ENCODE data around the gene RAPGEF4.
A peak's percentile ranks its signal among the peaks of the same experiment; 100 is the strongest.

DNA sequence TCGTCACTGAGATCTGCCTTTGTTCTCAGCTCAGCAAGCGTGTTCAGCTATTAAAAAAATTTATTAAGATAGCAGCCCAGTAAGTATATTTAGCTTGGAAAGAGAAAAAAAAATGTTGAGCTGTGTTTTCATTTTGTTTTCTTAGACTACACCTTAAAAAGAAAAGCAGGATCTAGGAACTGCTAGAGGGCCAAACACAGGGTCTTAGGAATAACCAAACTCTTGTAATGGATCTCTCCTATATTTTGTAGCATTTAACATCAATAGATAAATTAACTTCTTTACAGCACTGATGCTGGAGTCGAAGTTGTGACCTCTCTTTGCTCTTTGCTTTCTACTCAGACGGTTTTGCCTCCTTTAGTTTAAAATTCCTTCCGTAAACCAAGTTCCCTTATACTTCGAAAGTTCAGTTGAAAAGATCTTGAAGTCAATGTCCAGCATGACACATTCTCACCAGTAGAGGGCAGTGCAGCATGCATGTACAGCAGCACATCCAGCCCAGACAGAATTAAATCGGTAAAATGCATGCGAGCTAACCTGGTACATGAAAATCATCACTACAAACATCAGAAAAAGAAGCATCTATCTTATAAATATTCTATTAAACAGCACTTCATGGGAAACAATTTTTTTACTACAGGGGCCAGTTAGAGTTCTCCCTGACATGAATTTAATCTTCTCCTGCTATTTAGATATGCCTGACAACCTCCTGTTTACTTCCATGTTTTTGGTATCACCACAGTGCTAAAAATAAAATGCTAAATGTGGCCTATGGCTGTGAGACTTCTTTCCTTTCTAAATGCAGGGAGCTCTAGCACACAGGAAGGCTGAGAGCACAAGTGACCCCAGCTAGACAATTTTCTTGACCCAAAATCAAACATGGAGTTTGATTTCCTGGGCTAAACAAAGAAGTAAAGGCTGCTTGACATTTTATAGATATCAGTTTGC is 291.8 kb downstream of the RAPGEF4 start:
- TF ChIP-seq POLR2AphosphoS5 (IDR thresholded peaks at IDR 0.05) (no peak), POLR2A (IDR thresholded peaks at IDR 0.05) (no peak), EP300 (IDR thresholded peaks at IDR 0.05) (no peak)
- TF ChIP-seq, protein P1, sequence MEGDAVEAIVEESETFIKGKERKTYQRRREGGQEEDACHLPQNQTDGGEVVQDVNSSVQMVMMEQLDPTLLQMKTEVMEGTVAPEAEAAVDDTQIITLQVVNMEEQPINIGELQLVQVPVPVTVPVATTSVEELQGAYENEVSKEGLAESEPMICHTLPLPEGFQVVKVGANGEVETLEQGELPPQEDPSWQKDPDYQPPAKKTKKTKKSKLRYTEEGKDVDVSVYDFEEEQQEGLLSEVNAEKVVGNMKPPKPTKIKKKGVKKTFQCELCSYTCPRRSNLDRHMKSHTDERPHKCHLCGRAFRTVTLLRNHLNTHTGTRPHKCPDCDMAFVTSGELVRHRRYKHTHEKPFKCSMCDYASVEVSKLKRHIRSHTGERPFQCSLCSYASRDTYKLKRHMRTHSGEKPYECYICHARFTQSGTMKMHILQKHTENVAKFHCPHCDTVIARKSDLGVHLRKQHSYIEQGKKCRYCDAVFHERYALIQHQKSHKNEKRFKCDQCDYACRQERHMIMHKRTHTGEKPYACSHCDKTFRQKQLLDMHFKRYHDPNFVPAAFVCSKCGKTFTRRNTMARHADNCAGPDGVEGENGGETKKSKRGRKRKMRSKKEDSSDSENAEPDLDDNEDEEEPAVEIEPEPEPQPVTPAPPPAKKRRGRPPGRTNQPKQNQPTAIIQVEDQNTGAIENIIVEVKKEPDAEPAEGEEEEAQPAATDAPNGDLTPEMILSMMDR (IDR thresholded peaks at IDR 0.05): peak; percentile 86 to 96 (median 92)
